Measurements from ENCODE around the gene BAG1. TPM values are rescaled to one million over a fixed set of nuclear protein-coding genes. Genes with fewer than 3 reads are reported as not detected.

Gene BAG1
- total RNA-seq, 1 experiment from 2014 or later, result 103 TPM

- intact Hi-C loops (cut with micrococcal nuclease), result loop anchor here (2.0 kb wide), 2 partner anchors 38 to 60 kb away; no protein-coding TSS in a partner anchor
These were observed 25.9 kb upstream of the BAG1 start, which contains the start of gene NFX1 for GRCh38 chr9:33290247-33291030. Gene NFX1, plus strand, starts transcription at chr9:33290516. Its CDS starts 57 bp downstream, at chr9:33290573.

GRCh38 chr9:33289936-33290246 lies 25.4 kb upstream of the BAG1 start:
- Histone ChIP-seq H3K27me3 (ENCODE audit: low read length) (no peaks in the 10 kb centered on the region), H3K9me3 (ENCODE audit: low read length) (no peaks in the 10 kb centered on the region), H3K9me2 (replicated peaks; ENCODE audit: low read length) (no peaks in the 10 kb centered on the region), H3K4me2 (ENCODE audit: low read length) (peak overlapping the region; percentile 89), H3F3A (ENCODE audit: low read length, unreplicated experiment) (peaks cover 6% of the 10 kb centered on the region), H3K36me3 (ENCODE audit: low read depth, low read length) (peaks cover 6% of the 10 kb centered on the region), H2AFZ (ENCODE audit: low read length) (peak overlapping the region; percentile 72), H3K27ac (ENCODE audit: low read length) (peak overlapping the region; percentile 97), H3K9ac (ENCODE audit: low read length) (peak overlapping the region; percentile 98), H3K4me3 (ENCODE audit: low read length) (peak overlapping the region; percentile 79), H3K79me2 (ENCODE audit: low read length) (peaks cover 45% of the 10 kb centered on the region), H4K20me1 (ENCODE audit: low read length) (no peaks in the 10 kb centered on the region), H3K4me1 (ENCODE audit: insufficient read depth, low read length) (peaks cover 17% of the 10 kb centered on the region)
- DNase-seq (no peak), ATAC-seq (peak; percentile 11; the same call in 1 of the 2 replicates)
- no peak for TF ChIP-seq CTCF (conservative IDR thresholded peaks at IDR 0.05; ENCODE audit: low read depth, low read length)
- TF ChIP-seq EZH2phosphoT487 (IDR thresholded peaks at IDR 0.05; ENCODE audit: borderline replicate concordance, low read length), result no peak
- no peak for TF ChIP-seq EZH2 (IDR thresholded peaks at IDR 0.05; ENCODE audit: low read length, unreplicated experiment)
- ChIA-PET POLR2A (ENCODE audit: unreplicated experiment) (interaction anchor here (0.6 to 1.0 kb wide), 4 partner anchors 40 to 184 kb away, joined by 3 to 19 read pairs (median 4); partner anchors contain the start of gene NOL6), CTCF (interaction anchor here (0.7 kb wide), 1 partner anchor 55 kb away, joined by 10 read pairs; no protein-coding TSS in a partner anchor)
- intact Hi-C loops (cut with micrococcal nuclease), result loop anchor here (2.0 kb wide), 2 partner anchors 39 to 61 kb away; no protein-coding TSS in a partner anchor
- TSS peak; percentile 96 for BruUV-seq (replicated peaks)

More at GRCh38 chr9:33290247-33291030, 25.9 kb upstream of the BAG1 start, which contains the start of gene NFX1:
- ChIA-PET CTCF (interaction anchor here (0.7 kb wide), 1 partner anchor 55 kb away, joined by 10 read pairs; no protein-coding TSS in a partner anchor), POLR2A (ENCODE audit: unreplicated experiment) (interaction anchor here (0.6 to 1.0 kb wide), 5 partner anchors 11 to 183 kb away, joined by 3 to 19 read pairs (median 3); partner anchors contain the start of gene NOL6)
- Histone ChIP-seq H3K9ac (ENCODE audit: low read length) (peak within 1 kb of the TSS; percentile 98), H3K79me2 (ENCODE audit: low read length) (peaks cover 50% of the 10 kb centered on the region), H3K9me2 (replicated peaks; ENCODE audit: low read length) (no peaks in the 10 kb centered on the region), H3K27me3 (ENCODE audit: low read length) (no peaks in the 10 kb centered on the region), H3F3A (ENCODE audit: low read length, unreplicated experiment) (peaks cover 6% of the 10 kb centered on the region), H2AFZ (ENCODE audit: low read length) (peak within 1 kb of the TSS; percentile 72), H3K4me2 (ENCODE audit: low read length) (peak within 1 kb of the TSS; percentile 89), H3K4me1 (ENCODE audit: insufficient read depth, low read length) (peaks cover 17% of the 10 kb centered on the region), H3K36me3 (ENCODE audit: low read depth, low read length) (peaks cover 6% of the 10 kb centered on the region), H3K4me3 (ENCODE audit: low read length) (peak within 1 kb of the TSS; percentile 79), H4K20me1 (ENCODE audit: low read length) (no peaks in the 10 kb centered on the region), H3K27ac (ENCODE audit: low read length) (peak within 1 kb of the TSS; percentile 97), H3K9me3 (ENCODE audit: low read length) (no peaks in the 10 kb centered on the region)
- TF ChIP-seq EZH2 (IDR thresholded peaks at IDR 0.05; ENCODE audit: low read length, unreplicated experiment) (no peak), EZH2phosphoT487 (IDR thresholded peaks at IDR 0.05; ENCODE audit: borderline replicate concordance, low read length) (no peak), CTCF (conservative IDR thresholded peaks at IDR 0.05; ENCODE audit: low read depth, low read length) (no peak)
- DNase-seq, result peak; percentile 96
- TSS peak; percentile 54 for BruUV-seq (replicated peaks)
- ATAC-seq, result peak; percentile 94
